Measurements from ENCODE around the gene RHBDF1.

RHBDF1 gene

DNA sequence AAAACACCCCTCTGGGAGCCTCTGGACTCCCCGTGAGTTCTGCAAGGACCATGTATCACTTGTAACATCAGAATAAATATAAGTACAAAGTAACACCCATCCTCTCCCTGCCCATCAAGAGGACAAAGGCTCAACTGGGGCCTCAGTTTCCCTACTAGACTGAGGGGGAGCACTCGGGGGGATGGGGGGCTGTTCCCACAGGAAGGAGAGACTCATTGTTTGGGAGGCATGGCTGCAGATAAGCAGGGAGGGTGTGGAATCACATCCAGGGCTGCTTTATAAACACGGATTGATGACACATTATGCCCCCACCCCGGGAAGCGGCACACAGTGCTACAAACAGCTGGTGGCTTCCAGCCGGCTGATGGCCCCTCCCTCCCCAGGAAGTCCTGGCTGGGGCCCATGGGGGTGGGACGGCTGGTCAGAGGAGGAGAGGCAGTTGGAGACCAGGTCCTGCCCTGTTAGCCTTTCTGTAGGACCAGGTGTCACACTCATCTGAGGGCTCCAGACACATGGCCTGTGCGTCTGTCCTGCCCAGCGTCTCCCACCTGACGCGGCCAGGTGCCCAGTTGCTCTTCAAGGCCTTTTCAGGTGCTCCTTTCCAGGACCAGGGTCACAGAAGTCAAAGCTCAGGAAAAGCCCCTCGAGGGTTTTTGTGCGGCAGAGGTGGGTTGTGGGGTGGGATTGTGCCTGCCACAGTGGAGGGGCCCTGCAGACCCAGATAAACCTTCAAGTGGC is 4.3 kb upstream of the RHBDF1 start:
- TF ChIP-seq POU2F2 (IDR thresholded peaks at IDR 0.05; ENCODE audit: low read depth, low read length) (peak; percentile 8; the same call in 1 of the 2 replicates), POLR2A (IDR thresholded peaks at IDR 0.05; ENCODE audit: low read depth, low read length) (no peak), PAX5 (IDR thresholded peaks at IDR 0.05; ENCODE audit: insufficient read depth, low read length, severe bottlenecking) (no peak), POLR2AphosphoS5 (IDR thresholded peaks at IDR 0.05; ENCODE audit: low read depth, low read length) (no peak), SPI1 (IDR thresholded peaks at IDR 0.05; ENCODE audit: low read depth, low read length) (no peak), TAF1 (IDR thresholded peaks at IDR 0.05; ENCODE audit: low read depth, low read length) (no peak)
- DNase-seq (ENCODE audit: insufficient read length, low spot score) (no peak), FAIRE-seq (peak; percentile 74)

DNA sequence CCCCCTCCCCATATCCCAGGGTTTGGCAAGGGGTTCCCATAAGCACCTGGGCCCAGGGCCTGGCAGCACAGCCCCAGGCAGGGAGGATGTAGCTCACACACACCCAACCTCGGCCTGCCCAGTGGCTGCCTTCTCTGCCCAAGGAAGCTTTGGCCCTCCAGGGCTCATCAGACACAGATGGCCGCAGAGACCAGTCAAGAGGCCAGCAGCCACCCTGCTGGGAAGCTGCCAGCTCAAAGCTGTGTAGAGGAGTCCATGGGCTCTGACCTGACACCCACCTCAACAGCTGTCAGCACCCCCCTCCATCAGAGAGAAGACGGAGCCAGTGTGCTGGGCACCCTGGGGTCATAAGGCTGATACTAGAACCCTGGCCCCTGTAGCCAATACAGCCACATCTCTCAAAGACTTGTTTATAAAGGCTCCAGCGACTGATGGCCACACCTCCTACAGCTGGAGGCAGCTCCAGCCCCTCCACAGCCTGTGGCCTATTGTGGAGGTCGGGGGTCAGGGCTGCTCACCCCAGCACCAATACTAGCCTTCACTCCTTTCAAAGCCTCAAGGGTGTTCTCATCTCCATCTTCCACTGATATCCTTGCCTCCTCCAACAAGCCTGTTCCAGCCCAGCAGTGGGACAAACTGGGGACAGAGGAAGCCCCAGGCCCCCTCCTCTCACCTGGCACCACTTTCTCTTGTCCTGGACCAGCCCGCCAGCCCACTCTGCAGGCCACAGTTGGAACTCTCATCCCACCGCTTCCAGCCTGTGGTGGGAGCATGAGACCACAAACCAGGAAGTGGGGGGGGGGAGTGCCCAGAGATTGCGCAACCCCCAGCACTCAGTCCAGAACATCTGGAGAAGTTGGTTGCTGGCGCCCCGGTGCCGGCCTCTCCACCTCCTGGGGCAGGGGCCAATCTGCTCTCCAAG is 3.4 kb upstream of the RHBDF1 start:
- no peak for DNase-seq (ENCODE audit: insufficient read length, low spot score)
- FAIRE-seq, result peak; percentile 51
- TF ChIP-seq TAF1 (IDR thresholded peaks at IDR 0.05; ENCODE audit: low read depth, low read length), result no peak
- TF ChIP-seq POLR2A (IDR thresholded peaks at IDR 0.05; ENCODE audit: low read depth, low read length), result no peak
- TF ChIP-seq PAX5 (IDR thresholded peaks at IDR 0.05; ENCODE audit: insufficient read depth, low read length, severe bottlenecking), result no peak
- TF ChIP-seq SPI1 (IDR thresholded peaks at IDR 0.05; ENCODE audit: low read depth, low read length), result no peak
- no peak for TF ChIP-seq POLR2AphosphoS5 (IDR thresholded peaks at IDR 0.05; ENCODE audit: low read depth, low read length)
- no peak for TF ChIP-seq POU2F2 (IDR thresholded peaks at IDR 0.05; ENCODE audit: low read depth, low read length)

DNA sequence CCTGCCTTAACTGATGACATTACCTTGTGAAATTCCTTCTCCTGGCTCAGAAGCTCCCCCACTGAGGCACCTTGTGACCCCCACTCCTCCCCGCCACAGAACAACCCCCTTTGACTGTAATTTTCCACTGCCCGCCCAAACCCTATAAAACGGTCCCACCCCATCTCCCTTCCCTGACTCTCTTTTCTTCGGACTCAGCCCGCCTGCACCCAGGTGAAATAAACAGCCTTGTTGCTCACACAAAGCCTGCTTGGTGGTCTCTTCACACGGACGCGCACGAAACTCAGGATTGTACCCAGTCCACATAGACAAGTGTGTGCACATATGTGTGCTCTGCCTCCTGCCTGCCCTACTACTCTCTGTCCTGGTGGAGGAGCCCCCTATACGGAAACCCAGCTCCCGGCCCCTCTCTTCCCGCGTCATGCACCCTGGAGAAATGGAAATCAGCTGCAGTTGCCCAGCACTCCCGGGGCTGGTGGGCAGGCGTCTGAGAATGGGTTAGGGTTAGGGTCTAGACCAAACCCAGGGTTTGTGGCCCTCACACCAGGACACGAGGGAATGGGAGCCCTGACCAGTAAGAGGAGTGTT is 2.4 kb upstream of the RHBDF1 start:
- FAIRE-seq (no peak), DNase-seq (ENCODE audit: insufficient read length, low spot score) (no peak)
- TF ChIP-seq TAF1 (IDR thresholded peaks at IDR 0.05; ENCODE audit: low read depth, low read length) (no peak), POLR2AphosphoS5 (IDR thresholded peaks at IDR 0.05; ENCODE audit: low read depth, low read length) (no peak)

GRCh38 chr16:74051-74746 is 1.8 kb upstream of the RHBDF1 start:
- FAIRE-seq, result no peak
- no peak for DNase-seq (ENCODE audit: insufficient read length, low spot score)
- TF ChIP-seq POLR2A (IDR thresholded peaks at IDR 0.05; ENCODE audit: low read depth, low read length), result no peak
- TF ChIP-seq POU2F2 (IDR thresholded peaks at IDR 0.05; ENCODE audit: low read depth, low read length), result no peak
- no peak for TF ChIP-seq TAF1 (IDR thresholded peaks at IDR 0.05; ENCODE audit: low read depth, low read length)
- TF ChIP-seq PAX5 (IDR thresholded peaks at IDR 0.05; ENCODE audit: insufficient read depth, low read length, severe bottlenecking), result no peak
- no peak for TF ChIP-seq POLR2AphosphoS5 (IDR thresholded peaks at IDR 0.05; ENCODE audit: low read depth, low read length)
- TF ChIP-seq SPI1 (IDR thresholded peaks at IDR 0.05; ENCODE audit: low read depth, low read length), result no peak

GRCh38 chr16:71540-72401 is 660 bp downstream of the RHBDF1 start:
- TF ChIP-seq POU2F2 (IDR thresholded peaks at IDR 0.05; ENCODE audit: low read depth, low read length), result no peak
- TF ChIP-seq POLR2AphosphoS5 (IDR thresholded peaks at IDR 0.05; ENCODE audit: low read depth, low read length), result no peak
- TF ChIP-seq SPI1 (IDR thresholded peaks at IDR 0.05; ENCODE audit: low read depth, low read length), result no peak
- TF ChIP-seq TAF1 (IDR thresholded peaks at IDR 0.05; ENCODE audit: low read depth, low read length), result no peak
- TF ChIP-seq POLR2A (IDR thresholded peaks at IDR 0.05; ENCODE audit: low read depth, low read length), result no peak
- TF ChIP-seq PAX5 (IDR thresholded peaks at IDR 0.05; ENCODE audit: insufficient read depth, low read length, severe bottlenecking), result no peak
- DNase-seq (ENCODE audit: insufficient read length, low spot score), result no peak
- FAIRE-seq, result no peak

DNA sequence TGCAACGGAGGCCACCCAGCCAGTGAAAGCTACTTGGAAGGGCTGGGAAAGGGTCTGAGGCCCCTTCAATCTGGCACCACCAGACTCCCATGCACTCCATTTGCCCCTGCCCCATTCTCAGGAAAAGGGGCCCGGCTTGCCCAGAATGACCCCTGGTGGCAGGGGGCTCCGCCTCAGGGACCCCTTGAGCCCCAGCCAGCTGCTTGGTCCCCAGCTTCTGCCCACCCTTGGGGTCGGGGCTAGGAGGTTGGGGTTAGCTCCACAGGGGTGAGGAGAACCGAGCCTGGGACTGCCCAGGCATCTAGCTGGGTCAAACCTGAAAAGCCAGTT is 1.3 kb downstream of the RHBDF1 start:
- FAIRE-seq, result no peak
- TF ChIP-seq SPI1 (IDR thresholded peaks at IDR 0.05; ENCODE audit: low read depth, low read length) (no peak), PAX5 (IDR thresholded peaks at IDR 0.05; ENCODE audit: insufficient read depth, low read length, severe bottlenecking) (no peak), POLR2AphosphoS5 (IDR thresholded peaks at IDR 0.05; ENCODE audit: low read depth, low read length) (no peak), POU2F2 (IDR thresholded peaks at IDR 0.05; ENCODE audit: low read depth, low read length) (no peak), TAF1 (IDR thresholded peaks at IDR 0.05; ENCODE audit: low read depth, low read length) (no peak)
- no peak for DNase-seq (ENCODE audit: insufficient read length, low spot score)

- FAIRE-seq (no peak), DNase-seq (ENCODE audit: insufficient read length, low spot score) (no peak)
- TF ChIP-seq POLR2AphosphoS5 (IDR thresholded peaks at IDR 0.05; ENCODE audit: low read depth, low read length) (no peak), TAF1 (IDR thresholded peaks at IDR 0.05; ENCODE audit: low read depth, low read length) (no peak), SPI1 (IDR thresholded peaks at IDR 0.05; ENCODE audit: low read depth, low read length) (no peak), PAX5 (IDR thresholded peaks at IDR 0.05; ENCODE audit: insufficient read depth, low read length, severe bottlenecking) (no peak), POU2F2 (IDR thresholded peaks at IDR 0.05; ENCODE audit: low read depth, low read length) (no peak), POLR2A (IDR thresholded peaks at IDR 0.05; ENCODE audit: low read depth, low read length) (no peak)
These were observed 3.2 kb downstream of the RHBDF1 start for GRCh38 chr16:69181-69580.
